Activated naive CD8-positive, alpha-beta T cell treated with anti-CD3 and anti-CD28 coated beads, Interleukin-2, amount 50 U/mL, for 24 hours (primary cell): Measurements from ENCODE around the gene IFT88.
A peak's percentile ranks its signal among the peaks of the same experiment; 100 is the strongest.

Experiments
- ATAC-seq: fragments of 150-1000 bp; cut with Tn5 transposase; one replicate; pipeline ENCODE4 v1.10.0; 2021
- DNase-seq: peaks from one replicate; pipeline ENCODE4 v3.0.0; 2021
- H3K27ac Mint-ChIP-seq: one replicate; pipeline ENCODE4 v1.8.0; 2021; ENCODE audit warnings: mild to moderate bottlenecking, mixed read lengths
- H3K27me3 Mint-ChIP-seq: one replicate; pipeline ENCODE4 v1.8.0; 2021; ENCODE audit warnings: mixed read lengths
- H3K36me3 Mint-ChIP-seq: one replicate; pipeline ENCODE4 v1.8.0; 2021; ENCODE audit warnings: low read depth, mixed read lengths
- H3K4me1 Mint-ChIP-seq: one replicate; pipeline ENCODE4 v1.8.0; 2021; ENCODE audit warnings: mixed read lengths
- H3K4me3 Mint-ChIP-seq: one replicate; pipeline ENCODE4 v1.8.0; 2021; ENCODE audit warnings: mild to moderate bottlenecking, moderate library complexity, mixed read lengths
- H3K9me3 Mint-ChIP-seq: one replicate; pipeline ENCODE4 v1.8.0; 2021; ENCODE audit warnings: mixed read lengths

The IFT88 gene

DNA sequence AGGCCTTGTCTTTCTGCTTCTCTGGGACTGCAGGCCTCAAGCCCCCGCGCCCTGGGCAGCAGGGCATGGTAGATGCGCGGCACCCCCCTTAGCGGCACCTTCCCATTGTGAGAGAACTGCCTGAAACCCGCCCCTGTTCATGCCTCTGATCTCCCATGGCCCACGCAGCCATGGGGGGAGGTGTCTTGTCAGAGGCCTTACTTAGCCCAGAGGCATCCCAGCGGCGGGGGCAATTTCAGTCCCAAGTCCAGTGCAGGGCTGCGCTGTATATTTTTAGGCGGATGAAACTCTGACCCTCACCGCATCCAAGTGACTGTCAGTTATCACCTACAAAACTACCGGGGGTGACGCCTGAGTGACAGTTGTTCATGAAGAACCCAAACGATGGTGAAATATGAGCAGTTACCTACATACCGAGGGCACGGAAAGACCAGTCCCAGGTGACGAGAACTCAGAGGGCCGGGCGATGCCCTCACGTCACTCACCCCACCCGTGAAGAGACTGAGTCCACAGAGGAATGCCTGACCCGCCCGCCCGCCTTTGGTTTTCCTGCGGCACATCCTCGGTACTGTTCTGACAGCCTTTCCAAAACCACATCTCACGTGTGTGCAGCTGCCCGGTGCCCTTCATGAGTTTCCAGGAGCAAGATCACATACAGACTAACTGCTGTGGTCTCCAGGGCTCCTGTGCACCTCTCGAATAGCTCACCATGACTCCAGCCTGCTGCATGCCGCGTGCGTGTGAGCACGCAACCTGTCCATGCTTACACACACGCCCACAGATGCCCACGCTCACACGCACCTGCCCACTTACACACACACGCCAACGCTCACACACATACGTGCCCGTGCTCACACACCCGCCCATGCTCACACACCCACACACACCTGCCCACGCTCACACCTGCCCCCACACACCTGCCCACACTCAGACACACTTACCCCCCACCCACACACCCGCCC is 150.9 kb downstream of the IFT88 start:
- Mint-ChIP-seq H3K4me3 (no peak overlapping the region), H3K27ac (no peak overlapping the region), H3K4me1 (peaks cover 18% of the 10 kb centered on the region), H3K9me3 (no peaks in the 10 kb centered on the region), H3K27me3 (peaks cover 14% of the 10 kb centered on the region), H3K36me3 (no peaks in the 10 kb centered on the region)
- no peak for ATAC-seq
- no peak for DNase-seq

DNA sequence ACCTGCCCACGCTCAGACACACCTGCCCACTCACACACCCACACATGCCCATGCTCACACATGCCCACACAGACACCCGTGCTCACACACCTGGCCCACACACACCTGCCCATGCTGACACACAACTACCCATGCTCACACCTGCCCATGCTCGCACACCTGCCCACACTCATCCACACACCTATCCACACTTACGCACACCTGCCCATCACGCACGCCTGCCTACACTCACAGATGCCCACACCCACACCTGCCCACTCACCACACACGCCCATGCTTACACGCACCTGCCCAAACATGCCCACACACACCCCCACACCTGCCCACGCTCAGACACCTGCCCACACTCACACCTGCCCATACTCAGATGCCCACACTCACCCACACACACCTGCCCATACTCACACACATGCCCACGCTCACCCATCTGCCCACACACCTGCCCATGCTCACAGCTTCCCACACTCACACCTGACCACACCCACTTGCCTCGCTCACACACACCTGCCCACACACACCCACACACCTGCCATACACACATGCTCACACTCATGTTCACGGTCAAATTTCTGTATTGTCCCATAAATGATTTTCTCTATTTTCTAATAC is 152.1 kb downstream of the IFT88 start:
- Mint-ChIP-seq H3K9me3 (no peaks in the 10 kb centered on the region), H3K4me3 (no peak overlapping the region), H3K27ac (no peak overlapping the region), H3K27me3 (peaks cover 17% of the 10 kb centered on the region), H3K36me3 (no peaks in the 10 kb centered on the region), H3K4me1 (peaks cover 15% of the 10 kb centered on the region)
- DNase-seq: no peak
- no peak for ATAC-seq

DNA sequence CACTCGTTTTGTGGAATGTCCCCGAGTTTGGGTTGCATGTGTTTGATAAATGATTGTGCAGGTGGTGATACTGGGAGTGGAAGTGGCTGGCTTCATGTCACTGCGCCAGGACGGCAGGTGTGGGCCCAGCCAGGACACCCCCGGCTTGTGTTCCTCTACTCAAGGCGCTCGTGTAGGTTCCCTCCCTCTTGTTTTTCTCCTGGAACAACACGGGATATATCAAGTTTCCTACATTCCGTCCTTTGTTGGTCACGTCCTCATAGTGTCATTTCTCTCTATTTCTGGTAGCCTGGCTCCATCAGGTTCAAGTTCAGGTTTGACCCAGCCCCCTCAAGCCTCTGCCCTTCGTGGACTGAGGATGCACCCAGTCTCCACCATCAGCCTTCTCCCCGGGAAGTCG is 152.8 kb downstream of the IFT88 start:
- H3K27me3 Mint-ChIP-seq: peaks cover 16% of the 10 kb centered on the region
- H3K36me3 Mint-ChIP-seq: no peaks in the 10 kb centered on the region
- ATAC-seq: no peak

DNA sequence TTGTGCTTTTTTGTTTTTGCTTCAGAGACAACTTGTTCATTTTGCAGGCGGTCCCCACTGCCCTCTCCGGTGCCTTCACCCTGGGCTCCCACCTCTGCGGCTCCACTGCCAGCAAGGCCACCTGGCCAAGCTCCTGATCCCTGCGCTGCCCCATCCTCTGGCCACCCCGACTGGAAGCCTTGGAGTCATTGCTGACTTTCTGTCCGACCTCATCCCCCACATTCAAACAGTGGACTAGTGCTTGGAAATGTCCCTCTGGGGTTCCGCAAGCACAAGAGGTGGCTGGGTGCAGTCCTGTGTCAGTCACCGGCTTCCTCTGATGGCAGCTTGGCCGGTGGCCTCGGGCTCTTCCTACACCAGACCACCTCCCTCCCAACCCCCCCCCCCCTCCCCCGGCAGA is 153.5 kb downstream of the IFT88 start:
- H3K9me3 Mint-ChIP-seq: no peaks in the 10 kb centered on the region
- peaks cover 16% of the 10 kb centered on the region for H3K27me3 Mint-ChIP-seq
- H3K36me3 Mint-ChIP-seq: no peaks in the 10 kb centered on the region
- H3K27ac Mint-ChIP-seq: no peak overlapping the region
- ATAC-seq: no peak
- H3K4me1 Mint-ChIP-seq: peaks cover 14% of the 10 kb centered on the region
- no peak for DNase-seq
- no peak overlapping the region for H3K4me3 Mint-ChIP-seq

More for the DNA sequence above, 152.8 kb downstream of the IFT88 start:
- peaks cover 14% of the 10 kb centered on the region for H3K4me1 Mint-ChIP-seq
- no peak overlapping the region for H3K27ac Mint-ChIP-seq
- H3K9me3 Mint-ChIP-seq: no peaks in the 10 kb centered on the region
- DNase-seq: no peak
- no peak overlapping the region for H3K4me3 Mint-ChIP-seq

DNA sequence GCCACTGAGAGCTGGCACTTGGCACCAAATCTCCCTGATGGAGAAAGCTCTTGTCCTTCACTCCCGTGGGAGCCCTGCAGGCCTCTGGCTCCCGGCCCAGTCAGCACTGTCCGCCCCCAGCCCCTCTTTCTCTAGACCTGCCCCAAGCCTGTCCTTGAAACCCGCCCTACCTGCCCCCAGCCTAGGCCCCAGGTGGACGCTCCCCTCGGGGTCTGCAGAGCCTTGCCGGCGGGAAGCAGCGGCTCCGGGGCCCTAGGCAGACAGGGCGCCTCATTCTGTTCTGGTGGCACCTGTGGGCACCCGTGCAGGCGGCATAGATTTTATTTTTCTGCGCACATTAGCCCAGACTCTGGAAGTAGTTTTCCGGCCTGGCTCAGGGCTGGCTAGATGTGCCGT is 154.1 kb downstream of the IFT88 start:
- Mint-ChIP-seq H3K4me3 (no peak overlapping the region), H3K9me3 (no peaks in the 10 kb centered on the region), H3K36me3 (no peaks in the 10 kb centered on the region), H3K4me1 (peaks cover 14% of the 10 kb centered on the region), H3K27me3 (peaks cover 16% of the 10 kb centered on the region), H3K27ac (no peak overlapping the region)
- DNase-seq (no peak), ATAC-seq (no peak)

DNA sequence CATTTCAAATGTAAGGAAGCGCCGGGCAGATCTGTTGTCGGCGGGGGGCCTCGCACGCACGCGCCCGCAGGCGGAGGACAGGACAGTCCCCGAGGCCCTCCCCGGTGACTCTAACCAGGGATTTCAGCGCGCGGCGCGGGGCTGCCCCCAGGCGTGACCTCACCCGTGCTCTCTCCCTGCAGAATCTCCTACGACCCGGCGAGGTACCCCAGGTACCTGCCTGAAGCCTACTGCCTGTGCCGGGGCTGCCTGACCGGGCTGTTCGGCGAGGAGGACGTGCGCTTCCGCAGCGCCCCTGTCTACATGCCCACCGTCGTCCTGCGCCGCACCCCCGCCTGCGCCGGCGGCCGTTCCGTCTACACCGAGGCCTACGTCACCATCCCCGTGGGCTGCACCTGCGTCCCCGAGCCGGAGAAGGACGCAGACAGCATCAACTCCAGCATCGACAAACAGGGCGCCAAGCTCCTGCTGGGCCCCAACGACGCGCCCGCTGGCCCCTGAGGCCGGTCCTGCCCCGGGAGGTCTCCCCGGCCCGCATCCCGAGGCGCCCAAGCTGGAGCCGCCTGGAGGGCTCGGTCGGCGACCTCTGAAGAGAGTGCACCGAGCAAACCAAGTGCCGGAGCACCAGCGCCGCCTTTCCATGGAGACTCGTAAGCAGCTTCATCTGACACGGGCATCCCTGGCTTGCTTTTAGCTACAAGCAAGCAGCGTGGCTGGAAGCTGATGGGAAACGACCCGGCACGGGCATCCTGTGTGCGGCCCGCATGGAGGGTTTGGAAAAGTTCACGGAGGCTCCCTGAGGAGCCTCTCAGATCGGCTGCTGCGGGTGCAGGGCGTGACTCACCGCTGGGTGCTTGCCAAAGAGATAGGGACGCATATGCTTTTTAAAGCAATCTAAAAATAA is 154.7 kb downstream of the IFT88 start:
- Mint-ChIP-seq H3K4me3 (peak overlapping the region; percentile 19), H3K27ac (no peak overlapping the region), H3K36me3 (no peaks in the 10 kb centered on the region), H3K9me3 (no peaks in the 10 kb centered on the region), H3K27me3 (peaks cover 16% of the 10 kb centered on the region), H3K4me1 (peaks cover 14% of the 10 kb centered on the region)
- DNase-seq (peak; percentile 31), ATAC-seq (peak; percentile 23)

DNA sequence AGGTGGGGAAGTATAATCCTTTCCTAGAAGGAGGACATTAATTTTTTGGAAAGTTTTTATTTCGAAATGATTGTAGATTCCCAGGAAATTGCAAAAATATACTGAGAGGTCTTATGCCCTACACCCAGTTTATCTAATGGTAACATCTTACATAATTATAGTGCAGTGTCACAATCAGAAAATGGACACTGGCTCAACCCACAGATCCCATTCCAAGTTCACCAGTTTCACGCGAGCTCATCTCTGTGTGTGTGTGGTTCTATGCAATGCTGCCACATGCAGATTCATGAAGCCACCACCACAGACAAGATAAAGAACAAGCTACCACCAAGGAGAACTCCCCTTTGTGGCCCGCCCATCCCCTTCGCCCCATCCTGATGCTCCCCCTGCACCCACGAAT is 160.9 kb downstream of the IFT88 start:
- Mint-ChIP-seq H3K9me3 (no peaks in the 10 kb centered on the region), H3K36me3 (peaks cover 10% of the 10 kb centered on the region), H3K4me1 (peaks cover 1% of the 10 kb centered on the region), H3K27me3 (peaks cover 4% of the 10 kb centered on the region), H3K4me3 (no peak overlapping the region), H3K27ac (no peak overlapping the region)
- no peak for DNase-seq
- no peak for ATAC-seq

DNA sequence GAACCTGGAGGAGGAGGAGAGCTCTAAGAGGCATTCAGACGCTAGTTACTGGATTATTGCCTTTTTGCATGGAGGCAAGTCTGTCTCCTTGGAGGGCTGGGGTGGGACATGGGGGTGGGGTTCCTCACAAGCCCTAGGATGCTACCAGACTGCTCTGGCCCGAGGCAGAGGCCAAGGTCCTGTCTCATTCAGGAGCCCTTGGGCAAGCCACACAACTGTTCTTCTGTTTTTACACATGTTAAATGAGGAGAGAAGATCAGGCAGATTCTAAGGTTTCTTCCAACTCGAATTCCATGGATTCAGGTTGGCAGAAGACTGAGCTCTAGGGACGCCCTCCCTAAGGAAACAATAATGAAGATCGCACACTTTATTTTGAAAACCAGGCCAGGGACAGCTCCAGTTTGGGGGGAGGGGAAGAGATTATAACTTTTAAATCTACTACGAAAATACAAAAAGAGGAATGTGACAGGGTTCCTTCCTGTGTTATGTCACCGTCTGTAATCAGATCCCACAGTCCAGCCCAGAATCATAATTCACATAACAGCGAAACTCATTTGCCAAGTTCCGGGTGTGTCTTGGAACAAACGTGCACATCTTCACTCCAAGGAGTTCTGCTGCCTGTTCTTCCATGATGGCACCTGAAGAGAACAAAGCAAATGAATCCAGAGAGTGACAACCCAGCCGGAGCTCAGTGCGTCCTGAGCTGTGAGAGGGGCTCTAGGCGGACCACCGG is 161.8 kb downstream of the IFT88 start:
- no peaks in the 10 kb centered on the region for H3K27me3 Mint-ChIP-seq
- ATAC-seq (no peak), DNase-seq (no peak)
- H3K4me3 Mint-ChIP-seq: no peak overlapping the region
- H3K36me3 Mint-ChIP-seq: peaks cover 10% of the 10 kb centered on the region
- H3K9me3 Mint-ChIP-seq: no peaks in the 10 kb centered on the region
- H3K4me1 Mint-ChIP-seq: no peaks in the 10 kb centered on the region
- no peak overlapping the region for H3K27ac Mint-ChIP-seq

DNA sequence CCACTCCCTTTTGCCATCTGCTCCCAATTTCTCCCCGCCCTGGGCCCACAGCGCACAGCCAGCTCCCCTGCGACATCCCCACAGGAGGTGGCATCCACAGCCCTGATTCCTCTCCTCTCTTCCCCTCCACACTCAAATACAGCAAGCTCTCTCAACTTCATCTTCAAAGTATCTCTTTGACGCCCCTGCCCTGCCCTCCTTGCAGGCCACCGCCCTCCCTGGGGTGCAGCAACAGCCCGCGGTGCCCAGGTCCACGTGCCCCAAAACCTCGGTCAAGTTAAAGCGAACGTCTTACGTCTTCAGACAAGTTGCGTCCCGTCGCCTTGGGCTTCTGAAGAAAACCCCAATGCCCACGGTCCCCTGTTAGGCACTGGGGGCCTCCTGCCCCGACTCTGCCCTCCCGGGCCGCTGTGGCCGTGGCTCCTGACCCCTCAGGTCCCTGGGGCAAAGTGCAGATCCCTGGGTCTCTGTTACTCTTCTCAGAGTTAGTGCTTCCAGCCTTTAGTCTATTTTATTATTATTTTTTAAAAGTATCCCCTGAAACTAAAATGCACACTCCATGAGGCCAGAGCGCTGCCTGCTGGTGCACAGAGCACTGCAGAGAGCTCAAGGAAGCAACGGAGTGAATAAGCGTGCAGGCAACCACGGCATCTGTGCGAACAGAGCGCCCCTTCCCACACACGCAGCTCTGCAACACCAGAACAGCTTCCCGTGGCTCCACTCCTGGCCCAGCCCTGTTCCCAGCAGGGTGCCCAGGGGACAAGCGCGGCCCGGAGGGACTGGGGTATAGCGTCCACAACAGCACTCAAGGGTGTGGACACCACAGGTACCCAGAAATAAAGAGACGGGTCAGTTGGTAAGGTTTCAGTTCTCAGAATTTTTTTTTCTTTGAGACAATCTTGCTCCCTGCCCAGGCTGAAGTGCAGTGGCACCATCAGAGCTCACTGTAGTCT is 163.0 kb downstream of the IFT88 start:
- H3K4me1 Mint-ChIP-seq: no peaks in the 10 kb centered on the region
- DNase-seq (no peak), ATAC-seq (no peak)
- no peak overlapping the region for H3K27ac Mint-ChIP-seq
- H3K36me3 Mint-ChIP-seq: peaks cover 10% of the 10 kb centered on the region
- no peaks in the 10 kb centered on the region for H3K9me3 Mint-ChIP-seq
- H3K27me3 Mint-ChIP-seq: no peaks in the 10 kb centered on the region
- H3K4me3 Mint-ChIP-seq: no peak overlapping the region

DNA sequence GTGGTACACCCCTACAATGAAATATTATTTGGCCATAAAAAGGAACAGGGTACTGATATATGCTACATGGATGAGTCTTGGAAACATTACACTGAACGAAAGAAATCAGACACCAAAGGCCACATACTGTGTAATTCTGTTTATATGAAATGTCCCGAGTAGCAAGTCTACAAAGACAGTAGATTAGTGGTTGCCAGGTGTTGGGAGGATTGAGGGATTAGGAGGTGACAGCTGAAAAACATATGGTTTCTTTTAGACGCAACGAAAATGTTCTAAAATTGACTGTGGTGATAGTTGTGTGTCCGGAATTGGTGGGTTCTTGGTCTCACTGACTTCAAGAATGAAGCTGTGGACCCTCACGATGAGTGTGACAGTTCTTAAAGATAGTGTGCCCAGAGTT is 171.7 kb downstream of the IFT88 start:
- no peaks in the 10 kb centered on the region for H3K4me1 Mint-ChIP-seq
- H3K27ac Mint-ChIP-seq: no peak overlapping the region
- ATAC-seq: no peak
- H3K36me3 Mint-ChIP-seq: peaks cover 14% of the 10 kb centered on the region
- H3K9me3 Mint-ChIP-seq: no peaks in the 10 kb centered on the region
- H3K27me3 Mint-ChIP-seq: no peaks in the 10 kb centered on the region
- DNase-seq: no peak
- H3K4me3 Mint-ChIP-seq: no peak overlapping the region

DNA sequence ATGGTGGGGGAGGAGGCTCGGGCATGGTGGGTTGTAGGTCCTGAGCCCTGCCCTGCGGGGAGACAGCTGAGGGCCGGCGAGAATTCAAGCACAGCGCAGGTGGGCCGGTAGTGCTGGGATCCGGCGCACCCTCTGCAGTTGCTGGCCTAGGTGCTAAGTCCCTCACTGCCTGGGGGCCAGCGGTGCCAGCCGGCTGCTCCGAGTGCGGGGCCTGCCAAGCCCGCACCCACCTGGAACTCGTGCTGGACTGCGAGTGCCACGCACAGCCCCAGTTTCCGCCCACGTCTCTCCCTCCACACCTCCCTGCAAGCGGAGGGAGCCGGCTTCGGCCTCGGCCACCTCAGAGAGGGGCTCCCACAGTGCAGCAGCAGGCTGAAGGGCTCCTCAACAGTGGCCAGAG is 173.1 kb downstream of the IFT88 start:
- no peak overlapping the region for H3K4me3 Mint-ChIP-seq
- H3K27me3 Mint-ChIP-seq: no peaks in the 10 kb centered on the region
- no peak overlapping the region for H3K27ac Mint-ChIP-seq
- H3K36me3 Mint-ChIP-seq: peaks cover 23% of the 10 kb centered on the region
- no peaks in the 10 kb centered on the region for H3K4me1 Mint-ChIP-seq
- DNase-seq (no peak), ATAC-seq (no peak)
- peaks cover 10% of the 10 kb centered on the region for H3K9me3 Mint-ChIP-seq
